NT2/D1 (cell line): Measurements from ENCODE around the gene CDK11A.
"Not testable (repeated sequence)": the region's sequence is repeated elsewhere in the genome, so short reads cannot be mapped to it uniquely, and the experiment has no call there.

Source experiments
- SUZ12 ChIP-seq: IDR thresholded peaks from 2 replicates; pipeline ENCODE4 v1.6.1; 2011; ENCODE audit not compliant: insufficient read length, insufficient read depth; ENCODE audit errors: extremely low read depth
- YY1 ChIP-seq: IDR thresholded peaks from 2 replicates; pipeline ENCODE4 v1.6.1; 2011; ENCODE audit not compliant: insufficient read length, insufficient read depth
- ZNF274 ChIP-seq: IDR thresholded peaks from 2 replicates; pipeline ENCODE4 v1.6.1; 2011; ENCODE audit warnings: mild to moderate bottlenecking, low read depth, low read length

DNA sequence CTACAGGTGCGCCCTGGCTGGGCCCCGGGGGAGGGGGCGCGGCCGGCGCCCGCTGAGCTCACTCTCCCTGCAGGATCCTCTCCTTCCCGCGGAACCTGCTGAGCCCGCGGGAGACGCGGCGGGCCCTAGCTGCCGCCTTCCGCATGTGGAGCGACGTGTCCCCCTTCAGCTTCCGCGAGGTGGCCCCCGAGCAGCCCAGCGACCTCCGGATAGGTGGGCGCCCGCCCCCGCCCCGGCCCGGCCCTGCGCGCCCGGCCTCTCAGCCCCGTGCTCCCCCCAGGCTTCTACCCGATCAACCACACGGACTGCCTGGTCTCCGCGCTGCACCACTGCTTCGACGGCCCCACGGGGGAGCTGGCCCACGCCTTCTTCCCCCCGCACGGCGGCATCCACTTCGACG, 24.1 kb downstream of the CDK11A start:
- not testable (repeated sequence) for TF ChIP-seq YY1, ZNF274, SUZ12
